ENCODE measurements around the gene CAB39L.
A peak's percentile ranks its signal among the peaks of the same experiment; 100 is the strongest.

Gene CAB39L

DNA sequence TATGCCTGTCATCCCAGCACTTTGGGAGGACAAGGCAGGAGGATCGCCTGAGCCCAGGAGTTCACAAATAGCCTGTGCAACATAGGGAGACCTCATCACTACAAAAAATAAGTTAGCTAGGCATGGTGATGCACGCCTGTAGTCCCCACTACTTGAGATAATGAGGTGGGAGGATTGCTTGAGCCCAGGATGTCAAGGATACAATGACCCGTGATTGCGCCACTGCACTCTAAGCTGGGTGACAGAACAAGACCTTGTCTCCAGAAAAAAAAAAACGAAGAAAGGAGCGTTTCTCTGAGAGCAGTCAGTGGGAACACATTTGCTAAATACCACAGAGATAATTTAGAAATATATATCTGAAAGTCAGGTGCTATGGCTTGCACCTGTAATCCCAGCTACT is 184.3 kb downstream of the CAB39L start:
- TF ChIP-seq POU2F2 (IDR thresholded peaks at IDR 0.05; ENCODE audit: low read depth, low read length) (no peak), POLR2A (IDR thresholded peaks at IDR 0.05; ENCODE audit: low read depth, low read length) (no peak), TAF1 (IDR thresholded peaks at IDR 0.05; ENCODE audit: low read depth, low read length) (no peak), POLR2AphosphoS5 (IDR thresholded peaks at IDR 0.05; ENCODE audit: low read depth, low read length) (no peak), SPI1 (IDR thresholded peaks at IDR 0.05; ENCODE audit: low read depth, low read length) (no peak), PAX5 (IDR thresholded peaks at IDR 0.05; ENCODE audit: insufficient read depth, low read length, severe bottlenecking) (no peak)
- peak; percentile 33 for FAIRE-seq
- no peak for DNase-seq (ENCODE audit: insufficient read length, low spot score)
